ENCODE data around the gene THY1. TPM values are rescaled to one million over a fixed set of nuclear protein-coding genes. Genes with fewer than 3 reads are reported as not detected.

THY1 gene
- total RNA-seq, 1 experiment from 2014 or later: 1.1 TPM

DNA sequence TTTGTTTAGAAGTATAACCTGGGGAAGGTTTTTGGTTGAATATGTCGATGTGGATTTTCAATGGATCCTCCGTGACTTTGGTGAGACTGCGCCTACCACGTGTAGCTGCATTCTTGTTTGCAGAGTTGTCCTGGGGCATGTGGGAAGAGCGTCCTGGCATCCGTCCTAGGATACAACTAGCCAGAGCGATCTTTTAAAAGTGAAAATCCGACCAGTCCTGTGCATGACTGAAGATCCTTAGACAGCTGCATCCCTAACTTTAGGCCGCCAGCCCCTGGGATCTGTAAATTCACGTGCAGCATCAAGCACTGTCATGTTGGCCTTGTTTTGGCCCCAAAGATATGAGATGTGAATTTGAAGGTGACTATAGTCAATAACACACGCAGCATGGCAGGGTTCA lies 22.4 kb upstream of the THY1 start:
- Histone ChIP-seq H3K4me2 (ENCODE audit: low read length) (no peak overlapping the region), H3K4me3 (replicated peaks in 1 of 2; ENCODE audit: low read depth in 1 of 2, low read length in 2 of 2) (no peak overlapping the region), H3K36me3 (ENCODE audit: control insufficient read depth in 1 of 2, insufficient read depth in 2 of 2, low read length in 2 of 2) (no peaks in the 10 kb centered on the region), H3K9me2 (ENCODE audit: insufficient read depth) (no peaks in the 10 kb centered on the region), H3K4me1 (ENCODE audit: control insufficient read depth in 1 of 2, insufficient read depth in 2 of 2, low read length in 2 of 2) (no peaks in the 10 kb centered on the region), H3K79me2 (ENCODE audit: insufficient read depth, low read length) (no peaks in the 10 kb centered on the region), H4K20me1 (ENCODE audit: insufficient read depth) (no peaks in the 10 kb centered on the region), H3K9me3 (ENCODE audit: control insufficient read depth in 1 of 2, insufficient read depth in 1 of 2, low read depth in 1 of 2, low read length in 2 of 2) (no peaks in the 10 kb centered on the region), H2AFZ (ENCODE audit: low read depth, low read length, poor library complexity, severe bottlenecking) (no peak overlapping the region), H3K27me3 (ENCODE audit: insufficient read depth, low read length) (no peaks in the 10 kb centered on the region), H3K9ac (ENCODE audit: low read length) (no peak overlapping the region), H3K27ac (ENCODE audit: low read depth, low read length) (no peak overlapping the region)
- TF ChIP-seq EGR1 (IDR thresholded peaks at IDR 0.05; ENCODE audit: low read depth) (no peak), POLR2AphosphoS5 (IDR thresholded peaks at IDR 0.05; ENCODE audit: low read depth, low read length) (no peak), SIN3A (IDR thresholded peaks at IDR 0.05; ENCODE audit: low read depth) (no peak), TCF7L2 (IDR thresholded peaks at IDR 0.05; ENCODE audit: borderline replicate concordance, extremely low read depth, insufficient read depth, insufficient read length) (no peak), ZNF274 (IDR thresholded peaks at IDR 0.05; ENCODE audit: low read depth, low read length) (no peak), RAD21 (IDR thresholded peaks at IDR 0.05; ENCODE audit: low read depth) (no peak), CEBPB (IDR thresholded peaks at IDR 0.05; ENCODE audit: low read depth) (no peak), REST (IDR thresholded peaks at IDR 0.05; ENCODE audit: low read depth) (no peak), ATF3 (IDR thresholded peaks at IDR 0.05) (no peak), YY1 (IDR thresholded peaks at IDR 0.05; ENCODE audit: extremely low read depth, insufficient replicate concordance, low read depth, low read length) (no peak)
- ATAC-seq (no peak), DNase-seq (ENCODE audit: low read depth, low spot score) (no peak)
- RAD21 ChIA-PET (ENCODE audit: low non-redundant PET in 1 of 2, low total read pairs in 2 of 2, uncharacterized antibody in 2 of 2, unreplicated experiment in 2 of 2): no interaction called here
- BruUV-seq (replicated peaks): no TSS peak
- intact Hi-C loops (cut with micrococcal nuclease): no loop called here
- POLR2A ChIA-PET: no interaction called here
- CTCF ChIA-PET: no interaction called here
